DND-41 (cell line): ENCODE results near the gene ARL1.

Experiments used
- CTCF ChIP-seq: IDR thresholded peaks from 2 replicates; pipeline ENCODE4 v1.5.1; 2012; ENCODE audit warnings: borderline replicate concordance, low read length, moderate library complexity, mild to moderate bottlenecking; ENCODE audit not compliant: poor library complexity, severe bottlenecking; ENCODE audit errors: extremely low read depth
- EZH2 ChIP-seq: IDR thresholded peaks from 3 replicates; pipeline ENCODE4 v1.6.1; 2012; ENCODE audit warnings: borderline replicate concordance, low read depth, mild to moderate bottlenecking, moderate library complexity, low read length, inconsistent platforms; ENCODE audit not compliant: severe bottlenecking

- TF ChIP-seq CTCF (no peak), EZH2 (no peak)
Measured at GRCh38 chr12:101430456-101430855, 22.9 kb upstream of the ARL1 start.
